ENCODE measurements around the gene ATP1A2.

ATP1A2 gene

GRCh38 chr1:160084771-160085321 lies 30.7 kb upstream of the ATP1A2 start:
- no peak for DNase-seq (ENCODE audit: low read depth in 3 of 3, low spot score in 1 of 3)

GRCh38 chr1:160085686-160086455 lies 29.7 kb upstream of the ATP1A2 start:
- peak; percentile 35 to 71 (median 58) for DNase-seq (ENCODE audit: low read depth in 3 of 3, low spot score in 1 of 3)

GRCh38 chr1:160086456-160086892 lies 29.1 kb upstream of the ATP1A2 start:
- DNase-seq (ENCODE audit: low read depth in 3 of 3, low spot score in 1 of 3), result no peak

- no peak for DNase-seq (ENCODE audit: low read depth in 3 of 3, low spot score in 1 of 3)
Measured at GRCh38 chr1:160087118-160087662, 28.4 kb upstream of the ATP1A2 start.

- DNase-seq (ENCODE audit: low read depth in 3 of 3, low spot score in 1 of 3), result no peak
Measured at GRCh38 chr1:160089883-160090282, 25.7 kb upstream of the ATP1A2 start.

GRCh38 chr1:160090760-160091159 lies 24.8 kb upstream of the ATP1A2 start:
- DNase-seq (ENCODE audit: low read depth in 3 of 3, low spot score in 1 of 3), result no peak

- no peak for DNase-seq (ENCODE audit: low read depth in 3 of 3, low spot score in 1 of 3)
Measured at GRCh38 chr1:160091666-160092223, 23.8 kb upstream of the ATP1A2 start.

GRCh38 chr1:160092366-160093068 lies 23.0 kb upstream of the ATP1A2 start:
- no peak for DNase-seq (ENCODE audit: low read depth in 3 of 3, low spot score in 1 of 3)

GRCh38 chr1:160093069-160093395 lies 22.5 kb upstream of the ATP1A2 start:
- no peak for DNase-seq (ENCODE audit: low read depth in 3 of 3, low spot score in 1 of 3)

- no peak for DNase-seq (ENCODE audit: low read depth in 3 of 3, low spot score in 1 of 3)
Measured at GRCh38 chr1:160093624-160094290, 21.8 kb upstream of the ATP1A2 start.

- no peak for DNase-seq (ENCODE audit: low read depth in 3 of 3, low spot score in 1 of 3)
Measured at GRCh38 chr1:160094291-160094625, 21.3 kb upstream of the ATP1A2 start.

- no peak for DNase-seq (ENCODE audit: low read depth in 3 of 3, low spot score in 1 of 3)
Measured at GRCh38 chr1:160094806-160095205, 20.8 kb upstream of the ATP1A2 start.

- DNase-seq (ENCODE audit: low read depth in 3 of 3, low spot score in 1 of 3), result no peak
Measured at GRCh38 chr1:160095382-160096105, 20.0 kb upstream of the ATP1A2 start.

GRCh38 chr1:160096274-160097116 lies 19.1 kb upstream of the ATP1A2 start:
- no peak for DNase-seq (ENCODE audit: low read depth in 3 of 3, low spot score in 1 of 3)

GRCh38 chr1:160097151-160097910 lies 18.2 kb upstream of the ATP1A2 start:
- no peak for DNase-seq (ENCODE audit: low read depth in 3 of 3, low spot score in 1 of 3)

GRCh38 chr1:160097911-160098851 lies 17.4 kb upstream of the ATP1A2 start, which contains the start of gene IGSF8:
TSS of gene IGSF8 (minus strand) at chr1:160098619. CDS start at chr1:160098472, 147 bp downstream.
- DNase-seq (ENCODE audit: low read depth in 3 of 3, low spot score in 1 of 3), result peak; percentile 87 to 92 (median 90)

GRCh38 chr1:160098852-160099561 lies 16.6 kb upstream of the ATP1A2 start:
- peak; percentile 96 to 99 (median 97) for DNase-seq (ENCODE audit: low read depth in 3 of 3, low spot score in 1 of 3)
